Esophagus muscularis mucosa (tissue), 4 donors: ENCODE data around the gene WBP2.

Source experiments
- CTCF ChIP-seq, 3 experiments: fragments of 200-600 bp in 2 of 3; fragments of 450-650 bp in 1 of 3; sonication (generic) in 2 of 3; IDR thresholded peaks; one replicate each; pipeline ENCODE4 v1.5.1; 2017 to 2019; ENCODE audit warnings: antibody characterized with exemption in 3 of 3, mild to moderate bottlenecking in 2 of 3, moderate library complexity in 1 of 3
- EP300 ChIP-seq: sonication (generic); formaldehyde crosslinking; IDR thresholded peaks from one replicate; pipeline ENCODE4 v1.6.1; 2017; ENCODE audit warnings: antibody characterized with exemption
- POLR2A ChIP-seq: fragments of 450-650 bp; IDR thresholded peaks from one replicate; pipeline ENCODE4 v1.6.1; 2017; ENCODE audit warnings: antibody characterized with exemption, moderate library complexity, mild to moderate bottlenecking, low read depth

- TF ChIP-seq CTCF (IDR thresholded peaks at IDR 0.05) (no peak), POLR2A (no peak), EP300 (no peak)
Observed at GRCh38 chr17:75816693-75817092, 38.4 kb downstream of the WBP2 start.
